Measurements from ENCODE around the gene C13orf46. TPM values are rescaled to one million over a fixed set of nuclear protein-coding genes. Genes with fewer than 3 reads are reported as not detected.

The C13orf46 gene
- total RNA-seq, 1 donor from 2014 or later, result 21.2 TPM

DNA sequence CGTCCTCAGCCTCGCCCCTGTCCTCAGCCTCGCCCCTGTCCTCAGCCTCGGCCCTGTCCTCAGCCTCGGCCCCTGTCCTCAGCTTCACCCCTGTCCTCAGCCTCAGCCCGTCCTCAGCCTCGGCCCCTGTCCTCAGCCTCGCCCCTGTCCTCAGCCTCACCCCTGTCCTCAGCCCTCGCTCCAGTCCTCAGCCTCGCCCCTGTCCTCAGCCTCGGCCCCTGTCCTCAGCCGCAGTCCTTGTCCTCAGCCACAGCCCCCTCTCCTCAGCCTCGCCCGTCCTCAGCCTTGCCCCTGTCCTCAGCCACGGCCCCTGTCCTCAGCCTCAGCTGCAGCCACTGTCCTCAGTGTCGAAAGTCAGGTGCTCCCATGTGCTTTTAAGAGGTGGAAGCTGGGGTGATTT, 10.5 kb downstream of the C13orf46 start:
- intact Hi-C loops (cut with DNase I), result no loop called here
- no peak for ATAC-seq
- Histone ChIP-seq H3K4me3 (no peak overlapping the region), H3K4me1 (no peaks in the 10 kb centered on the region), H3K36me3 (no peaks in the 10 kb centered on the region), H3K9me3 (no peaks in the 10 kb centered on the region), H3K27me3 (no peaks in the 10 kb centered on the region), H3K27ac (no peak overlapping the region)
- peak; percentile 38 for DNase-seq
- TF ChIP-seq CTCF (IDR thresholded peaks at IDR 0.05), result no peak

- H3K36me3 ChIP-seq, result no peaks in the 10 kb centered on the region
- H3K27me3 ChIP-seq, result no peaks in the 10 kb centered on the region
- H3K4me3 ChIP-seq, result no peak overlapping the region
- H3K9me3 ChIP-seq, result no peaks in the 10 kb centered on the region
- H3K4me1 ChIP-seq, result no peaks in the 10 kb centered on the region
- H3K27ac ChIP-seq, result no peak overlapping the region
- DNase-seq (peak; percentile 48), ATAC-seq (no peak)
- TF ChIP-seq CTCF (IDR thresholded peaks at IDR 0.05), result no peak
- intact Hi-C loops (cut with DNase I), result no loop called here
These were observed 10.9 kb downstream of the C13orf46 start for GRCh38 chr13:113962975-113963374.

DNA sequence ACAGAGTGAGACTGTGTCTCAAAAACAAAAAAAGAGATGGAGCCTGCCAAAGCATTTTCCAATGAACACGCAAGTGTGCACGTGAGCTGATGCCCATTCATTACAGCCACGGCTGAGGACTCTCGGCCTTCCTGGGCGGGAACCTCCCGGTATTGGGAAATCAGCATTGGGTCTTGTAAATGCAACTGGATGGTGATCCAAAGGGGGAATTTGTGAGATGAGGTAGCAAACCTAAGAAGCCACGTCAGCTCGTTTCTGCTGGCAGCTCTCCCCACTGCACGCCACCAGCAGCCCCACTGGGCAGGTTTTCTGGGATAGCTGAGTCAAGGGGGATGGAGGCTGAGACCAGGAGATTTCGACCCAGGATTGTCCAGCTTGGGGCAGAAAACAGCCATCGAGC, 11.5 kb downstream of the C13orf46 start:
- DNase-seq, result peak; percentile 37
- ATAC-seq, result no peak
- no peak for TF ChIP-seq CTCF (IDR thresholded peaks at IDR 0.05)

DNA sequence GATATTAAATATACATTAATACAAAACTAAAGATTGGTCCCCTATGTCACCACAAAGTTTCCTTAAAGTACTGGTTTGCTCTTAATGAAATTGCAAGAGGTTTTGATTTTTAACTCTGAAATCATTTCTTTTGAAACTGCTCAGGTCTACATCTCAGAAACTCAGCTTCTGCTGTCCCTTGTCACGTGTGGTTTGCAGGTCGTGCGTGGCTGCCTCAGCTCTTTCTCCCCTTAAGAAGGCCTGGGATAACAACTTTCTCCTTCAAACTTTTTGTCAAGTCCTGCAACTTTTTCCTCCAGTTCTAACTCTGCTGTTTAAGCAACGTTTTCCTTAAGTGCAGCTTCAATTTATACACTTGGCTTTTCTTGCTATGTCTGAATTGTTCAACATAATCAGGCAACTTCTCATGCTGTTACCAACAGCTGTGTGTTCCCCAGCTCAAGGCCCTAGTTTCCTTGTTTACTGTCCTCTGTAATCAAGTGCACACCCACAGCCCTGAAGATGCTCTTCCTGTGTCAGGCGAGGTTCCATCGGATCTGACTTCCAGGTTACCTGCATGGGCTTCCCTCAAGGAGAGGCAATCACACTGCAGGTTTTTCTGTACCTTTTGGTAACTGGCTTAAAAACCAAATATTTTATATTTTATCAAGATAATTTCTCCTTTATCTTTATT, 13.5 kb downstream of the C13orf46 start:
- H3K36me3 ChIP-seq, result no peaks in the 10 kb centered on the region
- H3K9me3 ChIP-seq, result no peaks in the 10 kb centered on the region
- no peaks in the 10 kb centered on the region for H3K4me1 ChIP-seq
- H3K27me3 ChIP-seq, result no peaks in the 10 kb centered on the region
- ATAC-seq (no peak), DNase-seq (no peak)
- TF ChIP-seq CTCF (IDR thresholded peaks at IDR 0.05), result no peak
- H3K27ac ChIP-seq, result no peak overlapping the region
- intact Hi-C loops (cut with DNase I), result no loop called here
- H3K4me3 ChIP-seq, result no peak overlapping the region

More for the DNA sequence above, 11.5 kb downstream of the C13orf46 start:
- no peaks in the 10 kb centered on the region for H3K27me3 ChIP-seq
- no peaks in the 10 kb centered on the region for H3K9me3 ChIP-seq
- no peaks in the 10 kb centered on the region for H3K4me1 ChIP-seq
- H3K27ac ChIP-seq, result no peak overlapping the region
- H3K4me3 ChIP-seq, result no peak overlapping the region
- intact Hi-C loops (cut with DNase I), result no loop called here
- H3K36me3 ChIP-seq, result no peaks in the 10 kb centered on the region

DNA sequence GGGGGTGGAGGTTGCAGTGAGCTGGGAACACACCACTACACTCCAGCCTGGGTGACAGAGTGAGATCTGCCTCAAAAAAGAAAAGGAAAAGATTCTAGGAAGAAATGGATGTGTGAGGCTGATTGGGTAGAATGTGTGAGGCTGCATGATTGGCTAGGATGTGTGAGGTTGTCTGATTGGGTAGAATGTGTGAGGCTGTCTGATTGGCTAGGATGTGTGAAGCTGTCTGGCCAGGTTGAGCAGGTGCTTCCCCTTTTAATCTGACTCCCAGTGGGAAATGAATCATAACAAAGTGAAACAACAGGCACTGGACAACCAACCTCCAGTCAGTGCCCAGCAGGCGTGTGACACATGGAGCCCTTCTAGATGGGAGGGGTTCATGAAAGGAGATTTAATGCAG, 14.7 kb downstream of the C13orf46 start:
- Histone ChIP-seq H3K4me3 (no peak overlapping the region), H3K36me3 (no peaks in the 10 kb centered on the region), H3K27ac (no peak overlapping the region), H3K9me3 (no peaks in the 10 kb centered on the region), H3K4me1 (no peaks in the 10 kb centered on the region), H3K27me3 (no peaks in the 10 kb centered on the region)
- no peak for TF ChIP-seq CTCF (IDR thresholded peaks at IDR 0.05)
- DNase-seq (no peak), ATAC-seq (peak; percentile 55)
- intact Hi-C loops (cut with DNase I), result no loop called here

DNA sequence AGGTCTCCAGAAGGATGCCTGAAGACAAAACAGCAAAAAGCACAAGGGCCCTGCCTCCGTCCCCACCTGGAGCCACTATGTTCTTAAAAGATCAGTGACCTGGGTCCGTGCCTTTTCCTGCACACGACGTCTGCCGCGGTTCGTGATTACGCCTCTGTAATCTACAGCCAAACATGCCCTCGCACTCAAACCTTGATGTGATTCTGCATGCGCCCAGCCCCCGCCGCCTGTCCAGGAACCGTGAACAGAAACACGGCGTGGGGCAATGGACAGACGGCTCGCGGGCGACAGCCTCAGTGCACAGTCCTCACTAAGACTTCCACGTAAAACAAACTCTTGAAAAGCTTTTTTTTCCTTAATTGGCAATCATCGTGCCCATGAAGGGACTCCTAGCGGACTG, 15.5 kb downstream of the C13orf46 start:
- no peaks in the 10 kb centered on the region for H3K27me3 ChIP-seq
- H3K27ac ChIP-seq, result no peak overlapping the region
- TF ChIP-seq CTCF (IDR thresholded peaks at IDR 0.05), result no peak
- no peak overlapping the region for H3K4me3 ChIP-seq
- no peaks in the 10 kb centered on the region for H3K36me3 ChIP-seq
- intact Hi-C loops (cut with DNase I), result no loop called here
- H3K9me3 ChIP-seq, result no peaks in the 10 kb centered on the region
- no peaks in the 10 kb centered on the region for H3K4me1 ChIP-seq
- ATAC-seq, result no peak
- no peak for DNase-seq
